Keratinocyte (primary cell): ENCODE results near the gene GTF2IRD1. TPM values are rescaled to one million over a fixed set of nuclear protein-coding genes. Genes with fewer than 3 reads are reported as not detected.

Experiments used
- DNase-seq: peaks from one replicate; pipeline ENCODE4 v3.0.0-alpha.2; 2011; ENCODE audit warnings: low read depth, missing footprints, low spot score
- FAIRE-seq: peaks from 2 replicates; lab custom pipeline; 2011; peaks lifted over from hg19 to GRCh38; lab: Jason Lieb, UNC
- H2AFZ ChIP-seq: 2 replicates; pipeline ENCODE4 v1.6.0; 2012; ENCODE audit warnings: low read length, control low read depth, inconsistent platforms; ENCODE audit not compliant: control insufficient read depth
- H3K27ac ChIP-seq: 2 replicates; pipeline ENCODE4 v1.5.1; 2011; ENCODE audit warnings: low read length; ENCODE audit not compliant: control insufficient read depth, insufficient read depth
- H3K27me3 ChIP-seq: 3 replicates; pipeline ENCODE4 v1.6.0; 2011; ENCODE audit warnings: low read length; ENCODE audit not compliant: control insufficient read depth, insufficient read depth; ENCODE audit errors: extremely low read depth
- H3K36me3 ChIP-seq, 2 experiments: 2 replicates in 1 of 2; 3 replicates in 1 of 2; pipeline ENCODE4 v1.5.1; 2011; ENCODE audit warnings: low read length in 2 of 2, mild to moderate bottlenecking in 1 of 2; ENCODE audit not compliant: control insufficient read depth in 2 of 2, insufficient read depth in 2 of 2; ENCODE audit errors: extremely low read depth in 1 of 2
- H3K4me1 ChIP-seq: 3 replicates; pipeline ENCODE4 v1.5.1; 2011; ENCODE audit warnings: low read length; ENCODE audit not compliant: control insufficient read depth, insufficient read depth; ENCODE audit errors: extremely low read depth
- H3K4me2 ChIP-seq: 3 replicates; pipeline ENCODE4 v1.6.0; 2011; ENCODE audit warnings: low read depth, low read length; ENCODE audit not compliant: control insufficient read depth, insufficient read depth; ENCODE audit errors: extremely low read depth
- H3K4me3 ChIP-seq, 3 experiments: fragments of 200-600 bp in 1 of 3; sonication (generic) in 1 of 3; 2 replicates in 2 of 3; 3 replicates in 1 of 3; pipeline ENCODE4 v1.5.1; 2011 to 2016; ENCODE audit warnings: low read length in 3 of 3, mild to moderate bottlenecking in 3 of 3, control low read depth in 2 of 3, inconsistent platforms in 1 of 3, low read depth in 1 of 3, mixed read lengths in 1 of 3, mixed run types in 1 of 3, moderate library complexity in 1 of 3; ENCODE audit not compliant: control insufficient read depth in 2 of 3, insufficient read depth in 2 of 3; ENCODE audit errors: extremely low read depth in 1 of 3
- H3K79me2 ChIP-seq: 2 replicates; pipeline ENCODE4 v1.6.0; 2012; ENCODE audit warnings: low read length; ENCODE audit not compliant: control insufficient read depth, insufficient read depth
- H3K9ac ChIP-seq: 3 replicates; pipeline ENCODE4 v1.6.0; 2011; ENCODE audit warnings: low read length; ENCODE audit not compliant: control insufficient read depth, insufficient read depth; ENCODE audit errors: extremely low read depth
- H3K9me1 ChIP-seq: 3 replicates; pipeline ENCODE4 v1.6.0; 2011; ENCODE audit warnings: low read length; ENCODE audit not compliant: control insufficient read depth, insufficient read depth; ENCODE audit errors: extremely low read depth
- H3K9me3 ChIP-seq: 2 replicates; pipeline ENCODE4 v1.5.1; 2012; ENCODE audit warnings: low read depth, low read length; ENCODE audit not compliant: control insufficient read depth
- H4K20me1 ChIP-seq: 3 replicates; pipeline ENCODE4 v1.6.0; 2011; ENCODE audit warnings: low read length; ENCODE audit not compliant: control insufficient read depth, insufficient read depth; ENCODE audit errors: extremely low read depth
- EZH2 ChIP-seq: IDR thresholded peaks from one replicate; pipeline ENCODE4 v1.6.1; 2012; ENCODE audit warnings: inconsistent platforms, mild to moderate bottlenecking, low read length, moderate library complexity
- dilution Hi-C: fragments of 300-500 bp; cut with MboI; formaldehyde crosslinking; loops from one replicate; pipeline ENCODE4 v1.7.0; 2020; ENCODE audit warnings: low sequenced_read_pairs; ENCODE audit not compliant: extremely low pct_ligation_motif_present
- polyA plus RNA-seq, 5 experiments: library from polyadenylated mRNA; depleted of rRNA in 3 of 5; stranded (reverse) in 3 of 5; stranded (forward) in 1 of 5; unstranded in 1 of 5; fragments of >200 nt; gene quantifications; 1 replicate in 1 of 5; 2 replicates in 3 of 5; 3 replicates in 1 of 5; pipeline versions ENCODE4 v1.2.1 to v1.2.3, GENCODE V29; 2011 to 2012; ENCODE audit warnings: missing spikeins in 2 of 5, low read depth in 1 of 5, low replicate concordance in 1 of 5
- TF ChIP-seq, protein P1 (sequence below), 3 experiments: IDR thresholded peaks in 1 of 3; conservative IDR thresholded peaks in 1 of 3; optimal IDR thresholded peaks in 1 of 3; 2 replicates in 2 of 3; 3 replicates in 1 of 3; pipeline versions ENCODE3 to v1.5.1; 2011; ENCODE audit warnings: low read length in 3 of 3, mild to moderate bottlenecking in 3 of 3, moderate library complexity in 2 of 3, control low read depth in 1 of 3, inconsistent platforms in 1 of 3; ENCODE audit not compliant: insufficient read depth in 2 of 3; ENCODE audit errors: extremely low read depth in 1 of 3

GTF2IRD1 gene
- polyA plus RNA-seq, 1 donor (not counting 4 experiments of a cell fraction or from before 2014, with no cell fraction given) = 19.4 TPM

DNA sequence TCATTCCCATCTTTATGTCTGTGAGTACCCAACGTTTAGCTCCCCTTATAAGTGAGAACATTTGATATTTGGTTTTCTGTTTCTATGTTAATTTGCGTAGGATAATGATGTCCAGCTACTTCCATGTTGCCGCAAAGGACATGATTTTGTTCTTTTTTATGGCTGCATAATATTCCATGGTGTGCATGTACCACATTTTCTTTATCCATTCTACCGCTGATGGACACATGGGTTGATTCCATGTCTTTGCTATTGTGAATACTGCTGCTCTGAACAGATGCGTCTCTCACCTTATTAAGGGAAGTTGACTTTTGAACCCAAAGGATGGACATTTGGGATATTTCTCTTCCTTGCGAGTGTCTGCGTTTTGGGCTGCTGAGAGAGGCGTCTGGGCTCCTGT is 50.2 kb downstream of the GTF2IRD1 start:
- no peak overlapping the region for H3K4me2 ChIP-seq
- peaks cover 2% of the 10 kb centered on the region for H3K9me1 ChIP-seq
- no peak overlapping the region for H2AFZ ChIP-seq
- H3K4me3 ChIP-seq = no peak overlapping the region
- no peak overlapping the region for H3K9ac ChIP-seq
- DNase-seq (no peak), FAIRE-seq (no peak)
- H3K36me3 ChIP-seq = peaks cover 8% of the 10 kb centered on the region in 2 experiments
- no peak overlapping the region for H3K27ac ChIP-seq
- peaks cover 3% of the 10 kb centered on the region for H4K20me1 ChIP-seq
- no peaks in the 10 kb centered on the region for H3K4me1 ChIP-seq
- peaks cover 10% of the 10 kb centered on the region for H3K79me2 ChIP-seq
- no peak for TF ChIP-seq EZH2
- TF ChIP-seq, protein P1, sequence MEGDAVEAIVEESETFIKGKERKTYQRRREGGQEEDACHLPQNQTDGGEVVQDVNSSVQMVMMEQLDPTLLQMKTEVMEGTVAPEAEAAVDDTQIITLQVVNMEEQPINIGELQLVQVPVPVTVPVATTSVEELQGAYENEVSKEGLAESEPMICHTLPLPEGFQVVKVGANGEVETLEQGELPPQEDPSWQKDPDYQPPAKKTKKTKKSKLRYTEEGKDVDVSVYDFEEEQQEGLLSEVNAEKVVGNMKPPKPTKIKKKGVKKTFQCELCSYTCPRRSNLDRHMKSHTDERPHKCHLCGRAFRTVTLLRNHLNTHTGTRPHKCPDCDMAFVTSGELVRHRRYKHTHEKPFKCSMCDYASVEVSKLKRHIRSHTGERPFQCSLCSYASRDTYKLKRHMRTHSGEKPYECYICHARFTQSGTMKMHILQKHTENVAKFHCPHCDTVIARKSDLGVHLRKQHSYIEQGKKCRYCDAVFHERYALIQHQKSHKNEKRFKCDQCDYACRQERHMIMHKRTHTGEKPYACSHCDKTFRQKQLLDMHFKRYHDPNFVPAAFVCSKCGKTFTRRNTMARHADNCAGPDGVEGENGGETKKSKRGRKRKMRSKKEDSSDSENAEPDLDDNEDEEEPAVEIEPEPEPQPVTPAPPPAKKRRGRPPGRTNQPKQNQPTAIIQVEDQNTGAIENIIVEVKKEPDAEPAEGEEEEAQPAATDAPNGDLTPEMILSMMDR (optimal IDR thresholded peaks at IDR 0.05 in 1 of 3, IDR thresholded peaks at IDR 0.05 in 1 of 3, conservative IDR thresholded peaks at IDR 0.05 in 1 of 3; ENCODE audit: extremely low read depth in 1 of 3, insufficient read depth in 2 of 3, low read length in 3 of 3) = no peak
- no peaks in the 10 kb centered on the region for H3K27me3 ChIP-seq
- dilution Hi-C loops = no loop called here
- no peaks in the 10 kb centered on the region for H3K9me3 ChIP-seq

- Histone ChIP-seq H3K4me1 (no peaks in the 10 kb centered on the region), H3K79me2 (peaks cover 8% of the 10 kb centered on the region), H4K20me1 (peaks cover 3% of the 10 kb centered on the region), H3K27ac (no peak overlapping the region), H3K36me3 (peaks cover 5 to 11% of the 10 kb centered on the region in 2 experiments), H3K4me2 (no peak overlapping the region), H3K27me3 (no peaks in the 10 kb centered on the region), H2AFZ (no peak overlapping the region), H3K4me3 (no peak overlapping the region), H3K9me1 (peaks cover 2% of the 10 kb centered on the region), H3K9me3 (no peaks in the 10 kb centered on the region), H3K9ac (no peak overlapping the region)
- dilution Hi-C loops = no loop called here
- no peak for TF ChIP-seq EZH2
- TF ChIP-seq, protein P1 (optimal IDR thresholded peaks at IDR 0.05 in 1 of 3, IDR thresholded peaks at IDR 0.05 in 1 of 3, conservative IDR thresholded peaks at IDR 0.05 in 1 of 3; ENCODE audit: extremely low read depth in 1 of 3, insufficient read depth in 2 of 3, low read length in 3 of 3) = no peak
- DNase-seq (no peak), FAIRE-seq (no peak)
These were observed 52.0 kb downstream of the GTF2IRD1 start for GRCh38 chr7:74505471-74506324.
